DMS53 treated with DMSO at 0.1 percent for 48 hours (cell line): Measurements from ENCODE around the gene ELOB.

Experiments
- DNase-seq: peaks from one replicate; lab custom pipeline; 2025; ENCODE audit not compliant: unreplicated experiment; lab: John Stamatoyannopoulos, UW

ELOB gene

GRCh38 chr16:2811703-2812471, 34.8 kb upstream of the ELOB start:
- no peak for DNase-seq

- DNase-seq, result no peak
Measured at GRCh38 chr16:2810651-2811050, 33.6 kb upstream of the ELOB start.

- no peak for DNase-seq
Measured at GRCh38 chr16:2809149-2809760, 32.2 kb upstream of the ELOB start.

- DNase-seq, result no peak
Measured at GRCh38 chr16:2808181-2808580, 31.1 kb upstream of the ELOB start.

- DNase-seq, result no peak
Measured at GRCh38 chr16:2806286-2806685, 29.2 kb upstream of the ELOB start.

GRCh38 chr16:2804728-2805127, 27.6 kb upstream of the ELOB start:
- no peak for DNase-seq

- DNase-seq, result no peak
Measured at GRCh38 chr16:2803545-2804195, 26.6 kb upstream of the ELOB start.

GRCh38 chr16:2799859-2800226, 22.8 kb upstream of the ELOB start:
- DNase-seq, result peak; percentile 81

GRCh38 chr16:2799205-2799858, 22.3 kb upstream of the ELOB start:
- DNase-seq, result no peak

- no peak for DNase-seq
Measured at GRCh38 chr16:2798723-2799204, 21.7 kb upstream of the ELOB start.

- no peak for DNase-seq
Measured at GRCh38 chr16:2795395-2796143, 18.5 kb upstream of the ELOB start.

- DNase-seq, result no peak
Measured at GRCh38 chr16:2792940-2793339, 15.9 kb upstream of the ELOB start.

GRCh38 chr16:2791174-2791573, 14.1 kb upstream of the ELOB start:
- no peak for DNase-seq

GRCh38 chr16:2790631-2791030, 13.6 kb upstream of the ELOB start:
- no peak for DNase-seq

GRCh38 chr16:2787961-2788360, 10.9 kb upstream of the ELOB start:
- no peak for DNase-seq

GRCh38 chr16:2787406-2787805, 10.3 kb upstream of the ELOB start, which contains the start of gene PRSS33:
Gene PRSS33, minus strand, starts transcription at chr16:2787560. Its CDS starts 1,013 bp downstream, at chr16:2786547.
- no peak for DNase-seq

GRCh38 chr16:2786826-2787151, 9.7 kb upstream of the ELOB start:
- DNase-seq, result no peak

- no peak for DNase-seq
Measured at GRCh38 chr16:2786061-2786825, 9.2 kb upstream of the ELOB start.

- no peak for DNase-seq
Measured at GRCh38 chr16:2785101-2785991, 8.3 kb upstream of the ELOB start.
